ENCODE results near the gene INAVA.
"Not testable (repeated sequence)": the region's sequence is repeated elsewhere in the genome, so short reads cannot be mapped to it uniquely, and the experiment has no call there.

INAVA gene

DNA sequence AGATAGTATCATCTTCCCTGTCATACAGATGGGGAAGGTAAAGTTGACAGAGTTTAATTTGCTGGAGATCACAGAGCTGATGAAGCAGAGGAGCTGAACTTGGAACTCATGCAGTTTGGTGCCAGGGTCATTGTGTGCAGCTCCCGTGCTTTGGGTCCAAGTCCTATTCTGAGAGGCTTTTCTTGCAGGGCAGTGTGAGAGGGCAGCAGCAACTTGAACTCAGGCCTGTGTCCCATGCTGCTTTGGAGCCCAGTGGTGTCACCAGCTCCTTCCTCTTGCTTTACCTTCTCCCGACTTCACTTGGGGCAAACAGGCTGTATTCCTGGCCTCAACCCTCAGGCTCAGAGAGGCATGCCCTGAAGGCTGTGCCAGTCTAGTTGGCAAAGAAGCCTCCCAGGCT, 24.7 kb downstream of the INAVA start:
- DNase-seq (ENCODE audit: low read depth), result no peak

- no peak for DNase-seq (ENCODE audit: low read depth)
Measured at GRCh38 chr1:200921571-200922110, 26.9 kb downstream of the INAVA start.

- DNase-seq (ENCODE audit: low read depth), result no peak
Measured at GRCh38 chr1:200922406-200922805, 27.7 kb downstream of the INAVA start.

- no peak for DNase-seq (ENCODE audit: low read depth)
Measured at GRCh38 chr1:200923601-200924000, 28.9 kb downstream of the INAVA start.

- DNase-seq (ENCODE audit: low read depth), result no peak
Measured at GRCh38 chr1:200925831-200926230, 31.1 kb downstream of the INAVA start.

- DNase-seq (ENCODE audit: low read depth), result no peak
Measured at GRCh38 chr1:200929530-200930278, 35.0 kb downstream of the INAVA start.

GRCh38 chr1:200930285-200930684, 35.6 kb downstream of the INAVA start:
- DNase-seq (ENCODE audit: low read depth), result not testable (repeated sequence)

DNA sequence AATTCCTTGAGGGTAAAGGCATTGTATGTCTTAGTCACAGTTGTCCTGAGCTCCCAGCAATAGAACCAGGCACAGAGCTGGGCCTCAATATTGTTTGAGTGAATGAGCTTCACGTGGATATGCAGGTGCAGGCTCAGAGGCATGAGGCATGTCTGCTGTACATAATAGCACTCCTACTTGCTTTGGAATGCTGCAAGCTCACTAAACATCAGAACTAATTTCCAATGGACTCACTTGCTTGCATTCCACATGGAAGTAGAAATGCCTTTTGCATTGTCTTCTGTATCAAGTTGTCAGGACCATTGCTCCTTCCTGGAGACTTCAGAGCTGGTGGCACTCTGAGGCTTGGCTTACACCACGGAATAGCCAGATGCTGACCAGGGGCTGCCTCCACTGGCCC, 37.1 kb downstream of the INAVA start:
- DNase-seq (ENCODE audit: low read depth), result no peak

DNA sequence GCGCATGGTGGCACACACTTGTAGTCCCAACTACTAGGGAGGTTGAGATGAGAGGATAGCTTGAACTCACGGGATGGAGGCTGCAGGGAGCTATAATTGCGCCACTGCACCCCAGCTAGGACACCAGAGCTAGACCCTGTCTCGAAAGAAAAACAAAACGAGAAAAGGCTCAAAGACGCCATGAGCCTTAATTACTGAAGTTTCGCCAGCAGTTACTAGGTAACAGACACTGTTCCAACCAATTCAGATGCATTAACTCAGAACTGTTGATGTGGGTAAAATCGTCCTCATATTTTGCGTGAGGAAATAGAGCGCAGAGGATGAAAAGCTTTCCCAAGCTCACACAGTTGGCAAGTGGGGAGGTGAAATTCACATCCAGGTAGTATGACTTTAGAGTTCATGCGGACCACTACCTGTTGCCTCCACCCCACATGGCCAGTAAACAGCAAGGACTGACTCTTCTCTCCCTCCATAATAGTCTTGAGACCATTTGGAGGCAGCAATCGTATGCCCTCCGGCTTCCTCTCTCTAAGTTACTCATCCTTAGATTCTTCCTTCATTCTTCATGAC, 40.1 kb downstream of the INAVA start:
- no peak for DNase-seq (ENCODE audit: low read depth)

GRCh38 chr1:200935286-200935962, 40.7 kb downstream of the INAVA start:
- DNase-seq (ENCODE audit: low read depth), result not testable (repeated sequence)

GRCh38 chr1:200938955-200939354, 44.3 kb downstream of the INAVA start:
- no peak for DNase-seq (ENCODE audit: low read depth)

DNA sequence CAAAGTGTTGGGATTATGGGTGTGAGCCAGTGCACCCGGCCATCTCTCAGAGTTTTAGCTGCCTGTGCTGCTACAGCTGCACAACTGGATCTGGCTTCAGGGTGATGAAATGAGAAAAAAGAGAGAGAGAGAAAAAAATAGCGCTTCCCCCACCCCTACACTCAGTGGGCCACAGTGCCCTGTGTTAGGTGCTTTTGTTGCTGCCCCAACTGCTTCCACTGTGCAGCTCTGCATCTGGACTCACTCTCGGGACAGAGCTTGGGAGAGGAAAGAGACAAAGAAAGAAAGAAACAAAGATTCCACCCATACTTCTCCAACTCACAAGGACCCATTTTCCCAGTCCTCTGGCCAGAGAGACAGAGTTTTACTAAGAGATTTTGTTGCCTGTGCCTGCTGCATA, 50.4 kb downstream of the INAVA start:
- no peak for DNase-seq (ENCODE audit: low read depth)

GRCh38 chr1:200947059-200947566, 52.4 kb downstream of the INAVA start:
- DNase-seq (ENCODE audit: low read depth), result no peak

DNA sequence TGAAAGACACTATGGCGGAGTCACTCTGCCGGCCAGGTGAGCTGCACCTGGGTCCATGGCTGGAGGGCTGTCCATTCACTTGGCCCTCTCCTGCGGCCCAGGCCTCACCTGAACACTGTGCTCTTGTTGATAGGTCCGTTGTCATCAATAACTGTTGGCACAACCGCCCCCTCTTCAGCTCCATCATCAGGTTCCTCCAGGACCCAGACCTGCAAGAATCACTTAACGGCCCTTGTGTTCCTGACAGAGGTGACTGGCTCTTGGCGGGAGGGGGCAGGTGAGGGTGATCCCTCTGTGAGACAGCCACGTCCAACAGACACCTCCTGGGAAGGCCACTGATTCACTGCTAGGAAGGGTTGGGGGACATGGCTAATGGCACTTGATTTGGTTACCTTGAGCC, 54.9 kb downstream of the INAVA start:
- DNase-seq (ENCODE audit: low read depth), result no peak

DNA sequence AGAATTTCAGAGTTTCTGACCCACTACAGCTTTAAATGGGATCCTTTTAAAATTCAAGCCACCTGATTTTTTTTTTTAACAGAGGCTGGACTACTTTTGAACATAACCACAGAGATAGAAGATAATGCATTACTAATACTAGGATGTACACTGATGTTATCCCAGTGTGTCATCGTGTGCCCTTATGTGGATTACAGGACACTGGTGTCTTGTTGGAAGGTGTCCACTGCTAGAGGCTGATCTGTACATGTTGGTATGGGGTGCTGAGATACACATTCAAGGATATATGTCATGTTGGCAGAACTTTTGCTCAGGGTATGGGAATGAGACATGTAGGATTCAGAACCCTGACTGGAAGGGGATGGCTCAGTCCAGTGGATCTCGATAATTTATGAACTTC, 56.3 kb downstream of the INAVA start:
- DNase-seq (ENCODE audit: low read depth), result no peak

- DNase-seq (ENCODE audit: low read depth), result no peak
Measured at GRCh38 chr1:200954434-200954833, 59.7 kb downstream of the INAVA start.

GRCh38 chr1:200958597-200958996, 63.9 kb downstream of the INAVA start:
- DNase-seq (ENCODE audit: low read depth), result no peak

- no peak for DNase-seq (ENCODE audit: low read depth)
Measured at GRCh38 chr1:200959411-200959921, 64.8 kb downstream of the INAVA start.

GRCh38 chr1:200960236-200960947, 65.7 kb downstream of the INAVA start:
- no peak for DNase-seq (ENCODE audit: low read depth)

GRCh38 chr1:200960948-200961340, 66.2 kb downstream of the INAVA start:
- DNase-seq (ENCODE audit: low read depth), result no peak

DNA sequence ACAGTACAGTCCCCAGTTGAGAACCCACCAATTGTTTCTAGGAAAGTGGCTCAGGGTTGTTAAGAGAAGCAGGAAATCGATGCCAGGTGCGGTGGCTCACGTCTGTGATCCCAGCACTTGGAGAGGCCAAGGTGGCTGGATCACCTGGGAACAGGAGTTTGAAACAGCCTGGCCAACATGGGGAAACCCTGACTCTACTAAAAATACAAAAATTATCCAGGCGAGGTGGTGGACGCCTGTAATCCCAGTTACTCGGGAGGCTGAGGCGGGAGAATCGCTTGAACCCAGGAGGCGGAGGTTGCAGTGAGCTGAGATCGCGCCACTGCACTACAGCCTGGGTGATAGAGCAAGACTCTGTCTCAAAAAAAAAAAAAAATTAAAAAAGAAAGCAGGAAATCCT, 67.5 kb downstream of the INAVA start:
- not testable (repeated sequence) for DNase-seq (ENCODE audit: low read depth)

DNA sequence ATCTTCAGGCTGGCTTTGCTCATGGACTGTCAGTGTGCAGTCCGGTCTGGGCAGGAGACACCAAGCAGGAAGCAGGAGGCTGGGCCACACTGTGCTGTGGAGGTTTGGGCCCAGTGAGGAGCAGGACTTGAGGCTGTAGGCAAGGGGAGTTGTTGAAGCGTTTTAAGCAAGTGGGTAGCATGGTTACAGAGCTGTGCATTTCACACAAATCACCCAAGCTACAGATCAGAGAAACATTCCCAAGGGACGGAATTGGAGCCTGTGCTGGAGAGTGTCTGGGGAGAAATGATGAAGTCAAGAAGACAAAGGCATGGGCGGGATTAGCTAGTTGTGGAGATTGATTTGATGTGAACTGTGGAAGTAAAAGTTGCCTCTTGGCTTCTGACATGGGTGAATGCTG, 67.9 kb downstream of the INAVA start:
- DNase-seq (ENCODE audit: low read depth), result no peak
